WTC11 (cell line): Measurements from ENCODE around the gene SEMA3F. TPM values are rescaled to one million over a fixed set of nuclear protein-coding genes. Genes with fewer than 3 reads are reported as not detected.

Experiments used
- AFF4 ChIP-seq: sonication (generic); formaldehyde crosslinking; IDR thresholded peaks from 2 replicates; pipeline ENCODE4 v1.8.1; 2023; ENCODE audit warnings: mild to moderate bottlenecking, missing genetic modification reagents, borderline replicate concordance
- ATF3 ChIP-seq: sonication (generic); formaldehyde crosslinking; conservative IDR thresholded peaks from 2 replicates; pipeline ENCODE4 v1.8.1; 2022; ENCODE audit warnings: mild to moderate bottlenecking, missing genetic modification reagents
- CREM ChIP-seq: sonication (generic); formaldehyde crosslinking; IDR thresholded peaks from 2 replicates; pipeline ENCODE4 v1.8.1; 2022; ENCODE audit warnings: mild to moderate bottlenecking, missing genetic modification reagents, moderate library complexity
- ESRRA ChIP-seq: sonication (generic); formaldehyde crosslinking; IDR thresholded peaks from 2 replicates; pipeline ENCODE4 v1.8.1; 2022; ENCODE audit warnings: mild to moderate bottlenecking, missing genetic modification reagents, borderline replicate concordance
- JAZF1 ChIP-seq: fragments of 250-450 bp; sonication (Bioruptor Pico); IDR thresholded peaks from 2 replicates; pipeline ENCODE4 v1.9.0; 2021; ENCODE audit warnings: moderate library complexity, mild to moderate bottlenecking, inconsistent platforms
- MYBL2 ChIP-seq: sonication (generic); formaldehyde crosslinking; IDR thresholded peaks from 2 replicates; pipeline ENCODE4 v1.8.1; 2023; ENCODE audit warnings: mild to moderate bottlenecking, moderate library complexity, missing genetic modification reagents
- NR2C2 ChIP-seq: sonication (generic); formaldehyde crosslinking; IDR thresholded peaks from 2 replicates; pipeline ENCODE4 v1.8.0; 2022; ENCODE audit warnings: mild to moderate bottlenecking, missing genetic modification reagents
- PRRX2 ChIP-seq: fragments of 250-450 bp; sonication (Bioruptor Pico); IDR thresholded peaks from 2 replicates; pipeline ENCODE4 v1.8.0; 2021; ENCODE audit warnings: mild to moderate bottlenecking
- RORB ChIP-seq: fragments of 250-450 bp; sonication (Bioruptor Pico); IDR thresholded peaks from 2 replicates; pipeline ENCODE4 v1.9.0; 2021; ENCODE audit warnings: mild to moderate bottlenecking
- SMAD4 ChIP-seq: sonication (generic); formaldehyde crosslinking; IDR thresholded peaks from 2 replicates; pipeline ENCODE4 v1.8.0; 2022; ENCODE audit warnings: mild to moderate bottlenecking, missing genetic modification reagents
- SP1 ChIP-seq: sonication (generic); formaldehyde crosslinking; conservative IDR thresholded peaks from 2 replicates; pipeline ENCODE4 v1.8.1; 2022; ENCODE audit warnings: missing genetic modification reagents
- TEAD1 ChIP-seq: sonication (generic); formaldehyde crosslinking; IDR thresholded peaks from 2 replicates; pipeline ENCODE4 v1.8.0; 2022; ENCODE audit warnings: mild to moderate bottlenecking, missing genetic modification reagents
- USF1 ChIP-seq: sonication (generic); formaldehyde crosslinking; IDR thresholded peaks from 2 replicates; pipeline ENCODE4 v1.8.0; 2022; ENCODE audit warnings: mild to moderate bottlenecking, missing genetic modification reagents
- ZNF219 ChIP-seq: sonication (generic); formaldehyde crosslinking; IDR thresholded peaks from 2 replicates; pipeline ENCODE4 v1.8.0; 2023; ENCODE audit warnings: missing genetic modification reagents, mild to moderate bottlenecking, borderline replicate concordance
- ZNF416 ChIP-seq: fragments of 250-450 bp; sonication (Bioruptor Pico); IDR thresholded peaks from 2 replicates; pipeline ENCODE4 v1.9.0; 2021; ENCODE audit warnings: mild to moderate bottlenecking, inconsistent platforms
- ZNF423 ChIP-seq: fragments of 250-450 bp; sonication (Bioruptor Pico); IDR thresholded peaks from 2 replicates; pipeline ENCODE4 v2.1.2; 2022; ENCODE audit warnings: mild to moderate bottlenecking, moderate library complexity
- ZNF532 ChIP-seq: fragments of 250-450 bp; sonication (Bioruptor Pico); IDR thresholded peaks from 2 replicates; pipeline ENCODE4 v1.9.0; 2021; ENCODE audit warnings: mild to moderate bottlenecking, borderline replicate concordance
- total RNA-seq: library from RNA; stranded (reverse); gene quantifications from 3 replicates; pipeline ENCODE4 v1.2.3, GENCODE V29; 2021
- TF ChIP-seq, protein P1 (sequence below): sonication (generic); formaldehyde crosslinking; IDR thresholded peaks from 2 replicates; pipeline ENCODE4 v1.8.1; 2022; ENCODE audit warnings: low read depth, missing genetic modification reagents, borderline replicate concordance
- TF ChIP-seq, protein P2 (sequence below): fragments of 200-600 bp; IDR thresholded peaks from 2 replicates; pipeline ENCODE4 v1.8.0; 2022; ENCODE audit warnings: antibody characterized with exemption
- TF ChIP-seq, protein P3 (sequence below): sonication (generic); formaldehyde crosslinking; IDR thresholded peaks from 2 replicates; pipeline ENCODE4 v1.8.1; 2022; ENCODE audit warnings: low read depth, mild to moderate bottlenecking, moderate library complexity, missing genetic modification reagents, borderline replicate concordance
- TF ChIP-seq, protein P4 (sequence below): sonication (generic); formaldehyde crosslinking; IDR thresholded peaks from 2 replicates; pipeline ENCODE4 v1.8.1; 2022; ENCODE audit warnings: missing genetic modification reagents, borderline replicate concordance
- TF ChIP-seq, protein P5 (sequence below): sonication (generic); formaldehyde crosslinking; IDR thresholded peaks from 2 replicates; pipeline ENCODE4 v1.8.1; 2022; ENCODE audit warnings: mild to moderate bottlenecking, missing genetic modification reagents, moderate library complexity, borderline replicate concordance

Gene SEMA3F
- total RNA-seq, 1 experiment from 2014 or later: 49.0 TPM

DNA sequence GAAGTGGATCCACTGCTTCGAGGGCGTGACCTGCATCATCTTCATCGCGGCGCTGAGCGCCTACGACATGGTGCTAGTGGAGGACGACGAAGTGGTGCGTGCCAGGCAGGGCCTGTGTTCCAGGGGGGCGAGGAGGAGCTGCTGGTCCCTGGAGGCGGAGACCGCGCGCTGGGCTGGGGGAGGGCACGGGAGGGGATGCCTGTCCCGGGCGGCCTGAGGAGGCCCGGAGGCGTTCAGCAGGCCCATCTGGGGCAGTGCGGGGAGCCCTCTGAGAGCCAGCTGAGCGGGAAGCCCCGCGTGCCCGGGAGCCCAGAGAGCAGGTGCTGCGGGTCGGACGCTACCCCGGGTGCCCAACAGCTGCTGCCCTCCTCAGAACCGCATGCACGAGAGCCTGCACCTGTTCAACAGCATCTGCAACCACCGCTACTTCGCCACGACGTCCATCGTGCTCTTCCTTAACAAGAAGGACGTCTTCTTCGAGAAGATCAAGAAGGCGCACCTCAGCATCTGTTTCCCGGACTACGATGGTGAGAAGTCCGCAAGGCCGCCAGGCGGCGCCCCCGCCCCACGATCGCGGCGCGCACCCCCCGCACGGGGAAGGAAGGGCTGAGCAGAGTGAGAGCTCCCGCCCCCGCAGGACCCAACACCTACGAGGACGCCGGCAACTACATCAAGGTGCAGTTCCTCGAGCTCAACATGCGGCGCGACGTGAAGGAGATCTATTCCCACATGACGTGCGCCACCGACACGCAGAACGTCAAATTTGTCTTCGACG lies 39.2 kb downstream of the SEMA3F start (continued):
- TF ChIP-seq AFF4: no peak
- TF ChIP-seq ZNF219 (CRISPR knock-in tag): no peak
- no peak for TF ChIP-seq RORB
- TF ChIP-seq ESRRA (CRISPR knock-in tag): no peak
- peak; percentile 69 for TF ChIP-seq SP1 (CRISPR knock-in tag)
- peak; percentile 72; the same call in 1 of the 2 replicates for TF ChIP-seq MYBL2 (CRISPR knock-in tag)
- TF ChIP-seq ZNF532: no peak
- TF ChIP-seq USF1 (CRISPR knock-in tag): no peak
- TF ChIP-seq NR2C2 (CRISPR knock-in tag): no peak
- TF ChIP-seq PRRX2 (CRISPR knock-in tag): no peak
- no peak for TF ChIP-seq ZNF416 (CRISPR knock-in tag)
- TF ChIP-seq ATF3: no peak
- TF ChIP-seq, protein P1, sequence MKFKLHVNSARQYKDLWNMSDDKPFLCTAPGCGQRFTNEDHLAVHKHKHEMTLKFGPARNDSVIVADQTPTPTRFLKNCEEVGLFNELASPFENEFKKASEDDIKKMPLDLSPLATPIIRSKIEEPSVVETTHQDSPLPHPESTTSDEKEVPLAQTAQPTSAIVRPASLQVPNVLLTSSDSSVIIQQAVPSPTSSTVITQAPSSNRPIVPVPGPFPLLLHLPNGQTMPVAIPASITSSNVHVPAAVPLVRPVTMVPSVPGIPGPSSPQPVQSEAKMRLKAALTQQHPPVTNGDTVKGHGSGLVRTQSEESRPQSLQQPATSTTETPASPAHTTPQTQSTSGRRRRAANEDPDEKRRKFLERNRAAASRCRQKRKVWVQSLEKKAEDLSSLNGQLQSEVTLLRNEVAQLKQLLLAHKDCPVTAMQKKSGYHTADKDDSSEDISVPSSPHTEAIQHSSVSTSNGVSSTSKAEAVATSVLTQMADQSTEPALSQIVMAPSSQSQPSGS (CRISPR knock-in tag): no peak
- no peak for TF ChIP-seq TEAD1 (CRISPR knock-in tag)
- TF ChIP-seq, protein P2, sequence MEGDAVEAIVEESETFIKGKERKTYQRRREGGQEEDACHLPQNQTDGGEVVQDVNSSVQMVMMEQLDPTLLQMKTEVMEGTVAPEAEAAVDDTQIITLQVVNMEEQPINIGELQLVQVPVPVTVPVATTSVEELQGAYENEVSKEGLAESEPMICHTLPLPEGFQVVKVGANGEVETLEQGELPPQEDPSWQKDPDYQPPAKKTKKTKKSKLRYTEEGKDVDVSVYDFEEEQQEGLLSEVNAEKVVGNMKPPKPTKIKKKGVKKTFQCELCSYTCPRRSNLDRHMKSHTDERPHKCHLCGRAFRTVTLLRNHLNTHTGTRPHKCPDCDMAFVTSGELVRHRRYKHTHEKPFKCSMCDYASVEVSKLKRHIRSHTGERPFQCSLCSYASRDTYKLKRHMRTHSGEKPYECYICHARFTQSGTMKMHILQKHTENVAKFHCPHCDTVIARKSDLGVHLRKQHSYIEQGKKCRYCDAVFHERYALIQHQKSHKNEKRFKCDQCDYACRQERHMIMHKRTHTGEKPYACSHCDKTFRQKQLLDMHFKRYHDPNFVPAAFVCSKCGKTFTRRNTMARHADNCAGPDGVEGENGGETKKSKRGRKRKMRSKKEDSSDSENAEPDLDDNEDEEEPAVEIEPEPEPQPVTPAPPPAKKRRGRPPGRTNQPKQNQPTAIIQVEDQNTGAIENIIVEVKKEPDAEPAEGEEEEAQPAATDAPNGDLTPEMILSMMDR: peak; percentile 83
- no peak for TF ChIP-seq CREM (CRISPR knock-in tag)
- no peak for TF ChIP-seq SMAD4
- no peak; the same call in 1 of the 2 replicates for TF ChIP-seq ZNF423 (CRISPR knock-in tag)
- TF ChIP-seq, protein P3, sequence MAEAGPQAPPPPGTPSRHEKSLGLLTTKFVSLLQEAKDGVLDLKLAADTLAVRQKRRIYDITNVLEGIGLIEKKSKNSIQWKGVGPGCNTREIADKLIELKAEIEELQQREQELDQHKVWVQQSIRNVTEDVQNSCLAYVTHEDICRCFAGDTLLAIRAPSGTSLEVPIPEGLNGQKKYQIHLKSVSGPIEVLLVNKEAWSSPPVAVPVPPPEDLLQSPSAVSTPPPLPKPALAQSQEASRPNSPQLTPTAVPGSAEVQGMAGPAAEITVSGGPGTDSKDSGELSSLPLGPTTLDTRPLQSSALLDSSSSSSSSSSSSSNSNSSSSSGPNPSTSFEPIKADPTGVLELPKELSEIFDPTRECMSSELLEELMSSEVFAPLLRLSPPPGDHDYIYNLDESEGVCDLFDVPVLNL: no peak
- TF ChIP-seq, protein P4, sequence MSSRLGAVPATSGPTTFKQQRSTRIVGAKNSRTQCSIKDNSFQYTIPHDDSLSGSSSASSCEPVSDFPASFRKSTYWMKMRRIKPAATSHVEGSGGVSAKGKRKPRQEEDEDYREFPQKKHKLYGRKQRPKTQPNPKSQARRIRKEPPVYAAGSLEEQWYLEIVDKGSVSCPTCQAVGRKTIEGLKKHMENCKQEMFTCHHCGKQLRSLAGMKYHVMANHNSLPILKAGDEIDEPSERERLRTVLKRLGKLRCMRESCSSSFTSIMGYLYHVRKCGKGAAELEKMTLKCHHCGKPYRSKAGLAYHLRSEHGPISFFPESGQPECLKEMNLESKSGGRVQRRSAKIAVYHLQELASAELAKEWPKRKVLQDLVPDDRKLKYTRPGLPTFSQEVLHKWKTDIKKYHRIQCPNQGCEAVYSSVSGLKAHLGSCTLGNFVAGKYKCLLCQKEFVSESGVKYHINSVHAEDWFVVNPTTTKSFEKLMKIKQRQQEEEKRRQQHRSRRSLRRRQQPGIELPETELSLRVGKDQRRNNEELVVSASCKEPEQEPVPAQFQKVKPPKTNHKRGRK (CRISPR knock-in tag): no peak
- TF ChIP-seq JAZF1 (CRISPR knock-in tag): no peak
- TF ChIP-seq, protein P5, sequence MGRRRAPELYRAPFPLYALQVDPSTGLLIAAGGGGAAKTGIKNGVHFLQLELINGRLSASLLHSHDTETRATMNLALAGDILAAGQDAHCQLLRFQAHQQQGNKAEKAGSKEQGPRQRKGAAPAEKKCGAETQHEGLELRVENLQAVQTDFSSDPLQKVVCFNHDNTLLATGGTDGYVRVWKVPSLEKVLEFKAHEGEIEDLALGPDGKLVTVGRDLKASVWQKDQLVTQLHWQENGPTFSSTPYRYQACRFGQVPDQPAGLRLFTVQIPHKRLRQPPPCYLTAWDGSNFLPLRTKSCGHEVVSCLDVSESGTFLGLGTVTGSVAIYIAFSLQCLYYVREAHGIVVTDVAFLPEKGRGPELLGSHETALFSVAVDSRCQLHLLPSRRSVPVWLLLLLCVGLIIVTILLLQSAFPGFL (CRISPR knock-in tag): 0 out of 2 replicates have a peak, but pooled peaks have one; percentile 66
